GM06990 (cell line): ENCODE data around the gene MLLT10.
"Not testable (repeated sequence)": the region's sequence is repeated elsewhere in the genome, so short reads cannot be mapped to it uniquely, and the experiment has no call there.

Source experiments
- DNase-seq: peaks from one replicate; pipeline ENCODE4 v3.0.0-alpha.2; 2011; ENCODE audit not compliant: insufficient read length; ENCODE audit errors: extremely low read depth
- H3K27me3 ChIP-seq: replicated peaks from 2 replicates; pipeline ENCODE4 v1.6.0; 2011; ENCODE audit warnings: low read length; ENCODE audit not compliant: control insufficient read depth, insufficient read depth
- H3K36me3 ChIP-seq: 2 replicates; pipeline ENCODE4 v1.5.1; 2011; ENCODE audit warnings: low read length; ENCODE audit not compliant: control insufficient read depth, insufficient read depth
- H3K4me3 ChIP-seq: replicated peaks from 2 replicates; pipeline ENCODE4 v1.5.1; 2011; ENCODE audit warnings: low read depth, mild to moderate bottlenecking, control low read depth, low read length
- TF ChIP-seq, protein P1 (sequence below): IDR thresholded peaks from 2 replicates; pipeline ENCODE4 v1.5.1; 2011; ENCODE audit warnings: low read length, control low read depth, mild to moderate bottlenecking, inconsistent platforms; ENCODE audit not compliant: insufficient read depth, poor library complexity, severe bottlenecking

The MLLT10 gene

DNA sequence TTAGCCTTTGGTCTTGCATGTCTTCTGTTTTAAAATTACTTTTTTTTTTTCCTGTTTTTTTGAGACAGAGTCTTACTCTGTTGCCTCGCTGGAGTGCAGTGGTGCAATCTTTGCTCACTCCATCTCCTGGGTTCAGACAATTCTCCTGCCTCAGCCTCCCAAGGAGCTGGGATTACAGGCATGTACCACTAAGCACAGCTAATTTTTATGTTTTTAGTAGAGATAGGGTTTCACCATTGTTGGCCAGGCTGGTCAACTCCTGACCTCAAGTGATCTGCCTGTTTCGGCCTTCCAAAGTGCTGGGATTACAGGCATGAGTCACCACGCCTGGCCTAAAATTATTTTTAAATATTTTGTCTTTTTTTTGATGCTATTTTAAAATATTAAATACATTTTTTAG is 38.5 kb downstream of the MLLT10 start:
- no peak overlapping the region for H3K4me3 ChIP-seq
- TF ChIP-seq, protein P1, sequence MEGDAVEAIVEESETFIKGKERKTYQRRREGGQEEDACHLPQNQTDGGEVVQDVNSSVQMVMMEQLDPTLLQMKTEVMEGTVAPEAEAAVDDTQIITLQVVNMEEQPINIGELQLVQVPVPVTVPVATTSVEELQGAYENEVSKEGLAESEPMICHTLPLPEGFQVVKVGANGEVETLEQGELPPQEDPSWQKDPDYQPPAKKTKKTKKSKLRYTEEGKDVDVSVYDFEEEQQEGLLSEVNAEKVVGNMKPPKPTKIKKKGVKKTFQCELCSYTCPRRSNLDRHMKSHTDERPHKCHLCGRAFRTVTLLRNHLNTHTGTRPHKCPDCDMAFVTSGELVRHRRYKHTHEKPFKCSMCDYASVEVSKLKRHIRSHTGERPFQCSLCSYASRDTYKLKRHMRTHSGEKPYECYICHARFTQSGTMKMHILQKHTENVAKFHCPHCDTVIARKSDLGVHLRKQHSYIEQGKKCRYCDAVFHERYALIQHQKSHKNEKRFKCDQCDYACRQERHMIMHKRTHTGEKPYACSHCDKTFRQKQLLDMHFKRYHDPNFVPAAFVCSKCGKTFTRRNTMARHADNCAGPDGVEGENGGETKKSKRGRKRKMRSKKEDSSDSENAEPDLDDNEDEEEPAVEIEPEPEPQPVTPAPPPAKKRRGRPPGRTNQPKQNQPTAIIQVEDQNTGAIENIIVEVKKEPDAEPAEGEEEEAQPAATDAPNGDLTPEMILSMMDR: no peak
- H3K36me3 ChIP-seq: no peaks in the 10 kb centered on the region; the same call in 1 of the 2 replicates
- H3K27me3 ChIP-seq: no peaks in the 10 kb centered on the region
- no peak for DNase-seq

DNA sequence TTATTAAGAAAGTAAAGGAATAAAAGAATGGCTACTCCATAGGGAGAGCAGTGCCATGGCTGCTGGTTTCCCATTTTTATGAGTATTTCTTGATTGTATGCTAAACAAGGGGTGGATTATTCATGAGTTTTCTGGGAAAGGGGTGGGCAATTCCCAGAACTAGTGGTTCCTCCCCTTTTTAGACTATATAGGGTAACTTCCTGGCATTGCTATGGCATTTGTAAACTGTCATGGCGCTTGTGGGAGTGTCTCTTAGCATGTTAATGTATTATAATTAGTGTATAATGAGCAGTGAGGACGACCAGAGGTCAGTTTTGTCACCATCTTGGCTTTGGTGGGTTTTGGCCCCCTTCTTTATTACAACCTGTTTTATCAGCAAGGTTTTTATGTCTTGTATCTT is 40.5 kb downstream of the MLLT10 start:
- not testable (repeated sequence) for H3K4me3 ChIP-seq, DNase-seq, H3K27me3 ChIP-seq, H3K36me3 ChIP-seq

DNA sequence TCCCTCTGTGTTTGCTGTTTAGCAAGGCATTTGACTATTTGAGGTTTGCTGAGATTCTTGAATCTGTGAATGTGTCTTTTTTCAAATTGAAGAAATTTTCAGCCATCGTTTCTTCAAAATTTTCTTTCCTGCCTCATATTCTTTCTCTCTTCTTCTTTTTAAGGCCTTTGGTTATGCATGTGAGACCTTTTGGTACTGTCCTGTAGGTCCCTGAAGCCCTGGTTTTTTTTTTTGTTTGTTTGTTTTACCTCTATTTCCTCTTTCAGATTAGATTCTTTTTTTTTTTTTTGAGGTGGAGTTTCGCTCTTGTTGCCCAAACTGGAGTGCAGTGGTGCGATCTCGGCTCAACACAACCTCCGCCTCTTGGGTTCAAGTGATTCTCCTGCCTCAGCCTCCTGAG is 45.3 kb downstream of the MLLT10 start:
- no peaks in the 10 kb centered on the region for H3K36me3 ChIP-seq

DNA sequence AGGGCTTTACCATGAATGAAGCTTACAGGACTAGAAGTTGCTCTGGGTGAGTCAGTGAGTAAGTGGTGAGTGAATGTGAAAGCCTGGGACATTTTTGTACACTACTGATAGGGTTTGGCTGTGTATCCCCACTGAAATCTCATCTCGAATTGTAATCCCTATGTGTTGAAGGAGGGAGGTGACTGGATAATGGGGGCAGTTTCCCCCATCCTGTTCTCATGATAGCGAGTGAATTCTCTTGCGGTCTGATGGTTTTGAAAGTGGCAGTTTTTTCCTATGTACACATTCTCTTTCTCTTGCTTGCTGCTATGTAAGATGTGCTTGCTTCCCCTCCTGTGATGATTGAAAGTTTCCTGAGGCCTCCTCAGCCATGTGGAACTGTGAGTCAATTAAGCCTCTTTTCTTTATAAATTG is 47.4 kb downstream of the MLLT10 start:
- peak overlapping the region; percentile 34 for H3K4me3 ChIP-seq
- H3K27me3 ChIP-seq, H3K36me3 ChIP-seq: not testable (repeated sequence)
- DNase-seq: peak; percentile 62

More for the DNA sequence above, 45.3 kb downstream of the MLLT10 start:
- Histone ChIP-seq H3K27me3 (no peaks in the 10 kb centered on the region), H3K4me3 (no peak overlapping the region)
- TF ChIP-seq, protein P1: no peak
- no peak for DNase-seq

DNA sequence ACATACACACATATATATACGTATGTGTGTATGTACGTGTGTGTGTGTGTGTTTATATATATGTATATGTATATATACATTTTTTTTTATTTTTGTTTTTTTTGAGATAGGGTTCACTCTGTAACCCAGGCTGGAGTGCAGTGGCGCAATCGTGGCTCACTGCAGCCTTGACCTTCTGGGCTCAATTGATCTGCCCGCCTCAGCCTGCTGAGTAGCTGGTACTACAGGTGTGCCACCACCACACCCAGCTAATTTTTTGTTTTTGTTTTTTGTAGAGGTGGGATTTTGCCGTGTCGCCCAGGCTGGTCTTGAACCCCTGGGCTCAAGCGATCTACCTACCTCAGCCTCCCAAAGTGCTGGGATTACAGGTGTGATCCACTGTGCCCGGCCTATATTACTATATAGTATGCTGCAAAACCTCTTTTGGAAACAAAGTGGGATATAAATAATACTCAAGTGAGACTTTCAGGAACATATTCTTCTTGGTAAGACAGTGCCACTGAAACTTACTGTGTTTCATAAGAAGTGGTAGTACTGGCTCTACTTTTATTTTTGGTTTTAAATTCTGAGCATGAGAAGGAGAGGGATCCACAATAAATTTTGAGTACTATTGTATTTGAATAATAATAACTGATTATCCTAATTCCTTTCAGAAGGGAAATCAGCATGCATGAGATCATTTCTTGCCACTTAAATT is 51.0 kb downstream of the MLLT10 start:
- Histone ChIP-seq H3K27me3 (no peaks in the 10 kb centered on the region), H3K4me3 (no peak overlapping the region), H3K36me3 (no peaks in the 10 kb centered on the region)
- TF ChIP-seq, protein P1: no peak
- no peak for DNase-seq

DNA sequence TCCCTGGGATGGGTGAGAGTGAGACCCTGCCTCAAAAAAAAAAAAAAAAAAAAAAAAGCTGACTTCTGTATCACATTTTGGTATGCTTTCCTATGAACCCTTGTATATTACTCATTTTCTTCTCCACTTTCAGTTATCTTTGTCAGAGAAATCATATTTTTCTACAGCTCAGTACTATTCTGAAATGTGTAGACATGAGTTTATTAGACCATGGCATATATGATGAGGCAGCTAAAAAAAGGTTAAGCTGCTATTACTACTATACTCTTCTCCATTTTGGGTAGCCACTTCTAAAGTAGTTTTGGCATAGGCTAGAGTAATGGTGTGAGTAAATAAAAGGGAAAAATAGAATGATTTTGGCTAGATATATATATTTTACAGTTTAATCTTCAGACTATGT is 53.4 kb downstream of the MLLT10 start:
- no peak overlapping the region for H3K4me3 ChIP-seq

DNA sequence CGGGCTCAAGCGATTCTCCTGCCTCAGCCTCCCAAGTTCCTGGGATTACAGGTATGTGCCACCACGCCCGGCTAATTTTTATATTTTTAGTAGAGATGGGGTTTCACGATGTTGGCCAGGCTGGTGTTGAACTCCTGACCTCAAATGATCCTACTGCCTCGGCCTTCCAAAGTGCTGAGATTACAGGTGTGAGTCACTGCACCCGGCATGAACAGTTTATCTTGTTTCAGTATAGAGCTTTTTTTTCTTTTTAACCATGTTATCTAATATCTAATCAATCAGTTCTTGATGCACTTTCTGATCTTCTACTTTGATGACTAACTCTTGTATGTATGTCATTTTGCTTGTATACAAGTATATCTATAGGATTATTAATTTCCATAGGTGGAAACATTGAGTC is 54.1 kb downstream of the MLLT10 start:
- H3K36me3 ChIP-seq, H3K4me3 ChIP-seq, H3K27me3 ChIP-seq, DNase-seq: not testable (repeated sequence)

More for the DNA sequence above, 53.4 kb downstream of the MLLT10 start:
- H3K27me3 ChIP-seq: no peaks in the 10 kb centered on the region
- TF ChIP-seq, protein P1: no peak
- no peaks in the 10 kb centered on the region for H3K36me3 ChIP-seq
- DNase-seq: no peak
